ENCODE measurements around the gene FERMT3.
"Not testable (repeated sequence)": the region's sequence is repeated elsewhere in the genome, so short reads cannot be mapped to it uniquely, and the experiment has no call there.

The FERMT3 gene

GRCh38 chr11:64206457-64207255, at the start of gene FERMT3:
FERMT3 (plus strand) TSS chr11:64206721; CDS start chr11:64207365, 644 bp downstream.
- no peak within 1 kb of the TSS for H3K4me3 ChIP-seq (ENCODE audit: low read depth, low read length)
- TF ChIP-seq, protein P1, sequence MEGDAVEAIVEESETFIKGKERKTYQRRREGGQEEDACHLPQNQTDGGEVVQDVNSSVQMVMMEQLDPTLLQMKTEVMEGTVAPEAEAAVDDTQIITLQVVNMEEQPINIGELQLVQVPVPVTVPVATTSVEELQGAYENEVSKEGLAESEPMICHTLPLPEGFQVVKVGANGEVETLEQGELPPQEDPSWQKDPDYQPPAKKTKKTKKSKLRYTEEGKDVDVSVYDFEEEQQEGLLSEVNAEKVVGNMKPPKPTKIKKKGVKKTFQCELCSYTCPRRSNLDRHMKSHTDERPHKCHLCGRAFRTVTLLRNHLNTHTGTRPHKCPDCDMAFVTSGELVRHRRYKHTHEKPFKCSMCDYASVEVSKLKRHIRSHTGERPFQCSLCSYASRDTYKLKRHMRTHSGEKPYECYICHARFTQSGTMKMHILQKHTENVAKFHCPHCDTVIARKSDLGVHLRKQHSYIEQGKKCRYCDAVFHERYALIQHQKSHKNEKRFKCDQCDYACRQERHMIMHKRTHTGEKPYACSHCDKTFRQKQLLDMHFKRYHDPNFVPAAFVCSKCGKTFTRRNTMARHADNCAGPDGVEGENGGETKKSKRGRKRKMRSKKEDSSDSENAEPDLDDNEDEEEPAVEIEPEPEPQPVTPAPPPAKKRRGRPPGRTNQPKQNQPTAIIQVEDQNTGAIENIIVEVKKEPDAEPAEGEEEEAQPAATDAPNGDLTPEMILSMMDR (IDR thresholded peaks at IDR 0.05; ENCODE audit: low read depth, low read length, missing control alignments) = no peak
- peak within 1 kb of the TSS; percentile 83 for H3K27ac ChIP-seq
- no peak for DNase-seq
- peaks cover 39% of the 10 kb centered on the region for H3K36me3 ChIP-seq (replicated peaks)
- in situ Hi-C loops (cut with HindIII; ENCODE audit: low pct_ligation_motif_present, low sequenced_read_pairs) = no loop called here
- H3K27me3 ChIP-seq (replicated peaks) = no peaks in the 10 kb centered on the region

GRCh38 chr11:64157631-64158394, 48.7 kb upstream of the FERMT3 start:
- H3K27me3 ChIP-seq (replicated peaks) = no peaks in the 10 kb centered on the region
- H3K36me3 ChIP-seq (replicated peaks) = no peaks in the 10 kb centered on the region
- TF ChIP-seq, protein P1 (IDR thresholded peaks at IDR 0.05; ENCODE audit: low read depth, low read length, missing control alignments) = no peak
- H3K4me3 ChIP-seq (ENCODE audit: low read depth, low read length) = no peak overlapping the region
- in situ Hi-C loops (cut with HindIII; ENCODE audit: low pct_ligation_motif_present, low sequenced_read_pairs) = loop anchor here (25.0 kb wide), 1 partner anchor 321 kb away; the partner anchor contains the start of gene MARK2
- no peak for DNase-seq
- H3K27ac ChIP-seq = no peak overlapping the region

DNA sequence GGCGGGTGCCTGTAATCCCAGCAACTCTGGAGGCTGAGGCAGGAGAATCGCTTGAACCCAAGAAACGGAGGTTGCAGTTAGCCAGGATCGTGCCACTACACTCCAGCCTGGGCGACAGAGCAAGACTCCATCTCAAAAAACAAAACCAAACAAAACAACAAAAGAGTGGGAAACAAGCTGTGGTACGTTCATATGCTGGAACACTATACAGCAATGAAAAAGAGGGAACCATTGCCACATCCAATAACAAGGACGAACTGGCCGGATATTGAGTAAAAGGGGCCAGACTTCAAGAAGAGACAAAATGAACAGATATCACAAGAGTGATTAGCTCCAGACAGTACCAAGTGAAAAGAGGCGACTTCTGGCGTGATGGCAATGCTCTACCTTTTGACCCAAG, 45.5 kb upstream of the FERMT3 start:
- Histone ChIP-seq H3K36me3 (replicated peaks) (no peaks in the 10 kb centered on the region), H3K27ac (no peak overlapping the region), H3K27me3 (replicated peaks) (no peaks in the 10 kb centered on the region), H3K4me3 (ENCODE audit: low read depth, low read length) (no peak overlapping the region)
- TF ChIP-seq, protein P1 (IDR thresholded peaks at IDR 0.05; ENCODE audit: low read depth, low read length, missing control alignments) = no peak
- in situ Hi-C loops (cut with HindIII; ENCODE audit: low pct_ligation_motif_present, low sequenced_read_pairs) = loop anchor here (25.0 kb wide), 1 partner anchor 324 kb away; the partner anchor contains the start of gene MARK2
- no peak for DNase-seq

GRCh38 chr11:64162769-64163168, 43.8 kb upstream of the FERMT3 start:
- DNase-seq; H3K36me3 ChIP-seq (replicated peaks); H3K27me3 ChIP-seq (replicated peaks); H3K27ac ChIP-seq; H3K4me3 ChIP-seq (ENCODE audit: low read depth, low read length): not testable (repeated sequence)
- in situ Hi-C loops (cut with HindIII; ENCODE audit: low pct_ligation_motif_present, low sequenced_read_pairs) = loop anchor here (25.0 kb wide), 1 partner anchor 325 kb away; the partner anchor contains the start of gene MARK2

DNA sequence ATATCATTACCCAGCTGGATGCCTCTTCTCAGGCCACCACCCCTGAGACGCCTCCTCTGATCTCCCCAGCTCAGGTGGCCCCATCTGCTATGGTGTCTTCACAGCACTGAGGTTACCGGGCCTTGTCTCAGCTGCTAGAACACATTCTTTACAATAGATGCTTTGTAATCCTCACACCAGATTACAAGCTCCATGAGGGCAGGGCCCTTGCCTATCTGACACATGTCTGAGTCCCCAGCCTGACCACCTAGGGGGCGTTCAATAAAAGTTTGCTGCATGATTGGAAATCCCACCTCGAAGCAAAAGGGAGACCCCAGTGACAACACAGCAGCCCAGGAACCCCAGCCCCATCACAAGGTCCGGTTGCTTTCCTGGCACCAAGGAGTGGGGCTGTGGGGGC, 42.6 kb upstream of the FERMT3 start:
- no peak for DNase-seq
- Histone ChIP-seq H3K27me3 (replicated peaks) (no peaks in the 10 kb centered on the region), H3K27ac (no peak overlapping the region), H3K36me3 (replicated peaks) (no peaks in the 10 kb centered on the region), H3K4me3 (ENCODE audit: low read depth, low read length) (no peak overlapping the region)
- TF ChIP-seq, protein P1 (IDR thresholded peaks at IDR 0.05; ENCODE audit: low read depth, low read length, missing control alignments) = no peak
- in situ Hi-C loops (cut with HindIII; ENCODE audit: low pct_ligation_motif_present, low sequenced_read_pairs) = loop anchor here (25.0 kb wide), 1 partner anchor 327 kb away; the partner anchor contains the start of gene MARK2

All from brain microvascular endothelial cell (primary cell).